MM.1S (cell line): ENCODE results near the gene NFKB1.

Source experiments
- DNase-seq: peaks from one replicate; pipeline ENCODE4 v3.0.0-alpha.2; 2015
- H2AFZ ChIP-seq: fragments of 300-600 bp; sonication (generic); 2 replicates; pipeline ENCODE4 v1.6.0; 2016; ENCODE audit warnings: antibody characterized with exemption, low read length
- H3F3A ChIP-seq: fragments of 300-600 bp; sonication (generic); 2 replicates; pipeline ENCODE4 v1.6.1; 2016; ENCODE audit warnings: mild to moderate bottlenecking, antibody characterized with exemption, low read length, moderate library complexity, mixed read lengths; ENCODE audit not compliant: insufficient read depth
- H3K27ac ChIP-seq: fragments of 300-600 bp; sonication (generic); 2 replicates; pipeline ENCODE4 v1.5.1; 2016; ENCODE audit warnings: mild to moderate bottlenecking, low read length
- H3K27me3 ChIP-seq: fragments of 300-600 bp; sonication (generic); replicated peaks from 2 replicates; pipeline ENCODE4 v1.6.0; 2016; ENCODE audit warnings: low read length; ENCODE audit not compliant: insufficient read depth
- H3K36me3 ChIP-seq: fragments of 300-600 bp; sonication (generic); replicated peaks from 2 replicates; pipeline ENCODE4 v1.6.1; 2016; ENCODE audit warnings: mild to moderate bottlenecking, low read length, mixed read lengths; ENCODE audit not compliant: insufficient read depth
- H3K4me1 ChIP-seq: fragments of 300-600 bp; sonication (generic); 2 replicates; pipeline ENCODE4 v1.6.1; 2016; ENCODE audit warnings: low read length, mixed read lengths
- H3K4me2 ChIP-seq: fragments of 300-600 bp; sonication (generic); 2 replicates; pipeline ENCODE4 v1.6.0; 2016; ENCODE audit warnings: low read depth, low read length
- H3K4me3 ChIP-seq: fragments of 300-600 bp; sonication (generic); 2 replicates; pipeline ENCODE4 v1.5.1; 2016; ENCODE audit warnings: low read length, mixed read lengths
- H3K79me2 ChIP-seq: fragments of 300-600 bp; sonication (generic); 2 replicates; pipeline ENCODE4 v1.6.1; 2016; ENCODE audit warnings: mixed run types, low read length, mixed read lengths
- H3K9ac ChIP-seq: fragments of 300-600 bp; sonication (generic); 2 replicates; pipeline ENCODE4 v1.6.1; 2016; ENCODE audit warnings: low read length, mixed read lengths
- H3K9me2 ChIP-seq: fragments of 300-600 bp; sonication (generic); replicated peaks from 2 replicates; pipeline ENCODE4 v1.6.1; 2016; ENCODE audit warnings: mild to moderate bottlenecking, low read length, mixed read lengths; ENCODE audit not compliant: insufficient read depth
- H3K9me3 ChIP-seq: fragments of 300-600 bp; sonication (generic); replicated peaks from 2 replicates; pipeline ENCODE4 v1.6.1; 2016; ENCODE audit warnings: mild to moderate bottlenecking, low read length, mixed read lengths; ENCODE audit not compliant: insufficient read depth
- H4K20me1 ChIP-seq: fragments of 300-600 bp; sonication (generic); 2 replicates; pipeline ENCODE4 v1.6.1; 2016; ENCODE audit warnings: mild to moderate bottlenecking, low read length, moderate library complexity, mixed read lengths; ENCODE audit not compliant: insufficient read depth
- CTCF ChIP-seq: fragments of 300-600 bp; sonication (generic); IDR thresholded peaks from 2 replicates; pipeline ENCODE4 v1.5.1; 2016; ENCODE audit warnings: antibody characterized with exemption, low read length, mixed read lengths
- EZH2 ChIP-seq: fragments of 300-600 bp; sonication (generic); optimal IDR thresholded peaks from 2 replicates; pipeline ENCODE3; 2017; ENCODE audit warnings: low read depth, mild to moderate bottlenecking, antibody characterized with exemption, low read length, mixed read lengths
- EZH2phosphoT487 ChIP-seq: fragments of 300-600 bp; sonication (generic); IDR thresholded peaks from 2 replicates; pipeline ENCODE4 v1.6.1; 2018; ENCODE audit warnings: antibody characterized with exemption, low read length

The NFKB1 gene

GRCh38 chr4:102606846-102607450 lies 105.8 kb downstream of the NFKB1 start:
- Histone ChIP-seq H3K9me3 (no peaks in the 10 kb centered on the region), H3K9me2 (no peaks in the 10 kb centered on the region), H3K27me3 (no peaks in the 10 kb centered on the region), H3K4me2 (no peak overlapping the region), H3K27ac (no peak overlapping the region), H3K4me1 (peaks cover 9% of the 10 kb centered on the region), H3K9ac (no peak overlapping the region), H3K4me3 (no peak overlapping the region), H3K79me2 (0 out of 2 replicates have a peak, but pooled peaks cover 2% of the 10 kb centered on the region), H3F3A (peaks cover 5% of the 10 kb centered on the region), H2AFZ (no peak overlapping the region), H3K36me3 (peaks cover 15% of the 10 kb centered on the region; the same call in 1 of the 2 replicates), H4K20me1 (no peaks in the 10 kb centered on the region)
- no peak for DNase-seq
- no peak for TF ChIP-seq EZH2
- TF ChIP-seq CTCF, result no peak
- no peak for TF ChIP-seq EZH2phosphoT487

- Histone ChIP-seq H3K27me3 (no peaks in the 10 kb centered on the region), H3K9me2 (no peaks in the 10 kb centered on the region), H3K4me2 (no peak overlapping the region), H3F3A (peaks cover 17% of the 10 kb centered on the region), H3K4me3 (no peak overlapping the region), H3K27ac (no peak overlapping the region), H3K79me2 (0 out of 2 replicates have a peak, but pooled peaks cover 2% of the 10 kb centered on the region), H3K4me1 (peaks cover 22% of the 10 kb centered on the region), H3K36me3 (peaks cover 11% of the 10 kb centered on the region; the same call in 1 of the 2 replicates), H2AFZ (no peak overlapping the region), H3K9me3 (no peaks in the 10 kb centered on the region), H3K9ac (no peak overlapping the region), H4K20me1 (no peaks in the 10 kb centered on the region)
- DNase-seq, result no peak
- TF ChIP-seq CTCF (no peak), EZH2 (no peak), EZH2phosphoT487 (no peak)
Measured at GRCh38 chr4:102608190-102608589, 107.0 kb downstream of the NFKB1 start.

GRCh38 chr4:102610007-102610406 lies 108.8 kb downstream of the NFKB1 start:
- H3K79me2 ChIP-seq, result peaks cover 14% of the 10 kb centered on the region
- peaks cover 11% of the 10 kb centered on the region; the same call in 1 of the 2 replicates for H3K36me3 ChIP-seq
- H2AFZ ChIP-seq, result no peak overlapping the region
- H3K4me3 ChIP-seq, result no peak overlapping the region
- no peak for DNase-seq
- H3F3A ChIP-seq, result peaks cover 35% of the 10 kb centered on the region
- H3K4me2 ChIP-seq, result no peak overlapping the region
- peaks cover 40% of the 10 kb centered on the region for H3K4me1 ChIP-seq
- no peaks in the 10 kb centered on the region for H3K9me2 ChIP-seq
- no peaks in the 10 kb centered on the region for H3K27me3 ChIP-seq
- no peaks in the 10 kb centered on the region for H3K9me3 ChIP-seq
- H3K9ac ChIP-seq, result no peak overlapping the region
- H3K27ac ChIP-seq, result no peak overlapping the region
- no peaks in the 10 kb centered on the region for H4K20me1 ChIP-seq
- TF ChIP-seq CTCF, result peak; percentile 40
- no peak for TF ChIP-seq EZH2phosphoT487
- TF ChIP-seq EZH2, result no peak
